ENCODE measurements around the gene NPLOC4.

The NPLOC4 gene

DNA sequence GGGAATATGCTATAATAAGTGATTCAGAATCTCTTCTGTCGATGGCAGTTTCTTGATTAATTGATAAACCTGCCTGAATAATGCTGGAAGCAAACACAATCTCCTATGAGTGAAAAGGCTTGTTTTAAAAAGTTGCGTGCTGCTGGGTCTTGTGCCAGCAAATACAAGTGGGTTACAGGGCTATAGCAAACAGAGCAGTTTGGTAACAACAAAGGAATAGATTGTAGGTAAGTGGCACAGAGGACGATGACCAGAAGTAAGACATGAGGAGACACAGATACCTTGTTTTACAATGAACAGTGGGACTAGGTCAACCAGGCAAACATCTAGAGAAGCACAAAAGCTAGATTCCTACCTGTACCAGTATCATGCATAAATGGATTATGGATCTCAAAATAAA is 61.1 kb downstream of the NPLOC4 start:
- DNase-seq (ENCODE audit: low spot score in 2 of 2) (no peak), ATAC-seq (replicated peaks; ENCODE audit: extremely low read depth, poor library complexity, severe bottlenecking) (no peak)
- H3K27me3 Mint-ChIP-seq: no peaks in the 10 kb centered on the region
- H3K36me3 Mint-ChIP-seq (ENCODE audit: insufficient read depth): peaks cover 9% of the 10 kb centered on the region
- H3K9me3 Mint-ChIP-seq: no peaks in the 10 kb centered on the region
- no peak overlapping the region for H3K4me3 Mint-ChIP-seq
- peaks cover 33% of the 10 kb centered on the region for H3K4me1 Mint-ChIP-seq
- H3K27ac Mint-ChIP-seq (ENCODE audit: low read depth): no peak overlapping the region

DNA sequence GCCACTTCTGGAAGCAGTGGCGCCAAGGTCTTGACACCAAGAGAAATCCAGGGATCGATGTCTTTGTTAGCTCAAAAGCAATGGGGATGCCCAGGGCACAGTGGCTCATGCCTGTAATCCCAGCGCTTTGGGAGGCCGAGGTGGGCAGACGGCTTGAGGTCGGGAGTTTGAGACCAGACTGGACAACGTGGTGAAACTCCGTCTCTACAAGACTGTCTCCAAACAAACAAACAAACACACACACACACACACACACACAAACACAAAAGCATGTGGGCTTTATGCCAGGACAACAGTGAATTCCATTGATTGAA is 62.3 kb downstream of the NPLOC4 start:
- no peaks in the 10 kb centered on the region for H3K27me3 Mint-ChIP-seq
- peaks cover 20% of the 10 kb centered on the region for H3K4me1 Mint-ChIP-seq
- H3K9me3 Mint-ChIP-seq: no peaks in the 10 kb centered on the region
- no peak overlapping the region for H3K4me3 Mint-ChIP-seq
- no peak for ATAC-seq (replicated peaks; ENCODE audit: extremely low read depth, poor library complexity, severe bottlenecking)
- peaks cover 13% of the 10 kb centered on the region for H3K36me3 Mint-ChIP-seq (ENCODE audit: insufficient read depth)
- no peak for DNase-seq (ENCODE audit: low spot score in 2 of 2)
- H3K27ac Mint-ChIP-seq (ENCODE audit: low read depth): no peak overlapping the region

DNA sequence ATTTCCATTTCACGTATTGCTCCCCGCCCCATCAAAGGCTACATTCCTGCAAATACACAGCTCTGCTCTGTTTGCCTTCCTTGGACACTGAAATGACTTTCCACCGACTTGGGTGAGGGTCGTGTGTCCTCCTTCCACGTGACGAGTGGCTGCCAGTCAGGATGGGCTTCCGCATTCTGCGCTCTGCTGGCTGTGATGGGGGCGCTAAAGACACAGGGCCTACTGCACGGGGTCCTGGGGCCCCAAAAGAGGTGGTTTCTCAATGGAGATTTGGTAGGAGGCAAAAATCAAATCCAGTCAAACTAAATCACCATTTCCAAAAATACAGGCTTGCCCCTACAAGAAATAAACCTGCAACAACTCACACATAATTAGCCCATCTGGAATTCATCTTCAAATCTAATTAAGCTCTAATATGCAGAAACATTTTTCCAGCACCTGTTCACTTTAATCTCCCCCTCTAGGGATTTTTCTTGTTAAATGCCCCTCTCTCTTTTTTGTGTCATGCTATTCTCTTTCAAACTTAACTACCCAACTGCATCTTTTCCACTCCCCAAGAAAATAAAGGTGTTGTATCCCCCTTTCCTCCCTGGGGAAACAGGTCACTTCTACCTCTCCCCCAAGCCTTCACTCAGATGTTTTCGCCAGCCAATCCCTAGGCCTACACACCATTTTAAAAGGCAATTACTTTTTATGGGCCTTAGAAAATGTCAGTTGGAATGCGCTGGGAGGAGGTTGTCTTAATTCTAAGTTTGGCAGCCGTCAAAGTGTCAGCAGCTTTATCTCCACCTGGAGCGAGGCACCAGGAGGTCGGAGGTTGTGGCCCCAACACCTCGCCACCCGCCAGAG is 62.9 kb downstream of the NPLOC4 start:
- peaks cover 16% of the 10 kb centered on the region for H3K36me3 Mint-ChIP-seq (ENCODE audit: insufficient read depth)
- no peak for ATAC-seq (replicated peaks; ENCODE audit: extremely low read depth, poor library complexity, severe bottlenecking)
- no peak overlapping the region for H3K4me3 Mint-ChIP-seq
- H3K27ac Mint-ChIP-seq (ENCODE audit: low read depth): no peak overlapping the region
- peaks cover 16% of the 10 kb centered on the region for H3K4me1 Mint-ChIP-seq
- no peak for DNase-seq (ENCODE audit: low spot score in 2 of 2)
- no peaks in the 10 kb centered on the region for H3K9me3 Mint-ChIP-seq
- H3K27me3 Mint-ChIP-seq: no peaks in the 10 kb centered on the region

DNA sequence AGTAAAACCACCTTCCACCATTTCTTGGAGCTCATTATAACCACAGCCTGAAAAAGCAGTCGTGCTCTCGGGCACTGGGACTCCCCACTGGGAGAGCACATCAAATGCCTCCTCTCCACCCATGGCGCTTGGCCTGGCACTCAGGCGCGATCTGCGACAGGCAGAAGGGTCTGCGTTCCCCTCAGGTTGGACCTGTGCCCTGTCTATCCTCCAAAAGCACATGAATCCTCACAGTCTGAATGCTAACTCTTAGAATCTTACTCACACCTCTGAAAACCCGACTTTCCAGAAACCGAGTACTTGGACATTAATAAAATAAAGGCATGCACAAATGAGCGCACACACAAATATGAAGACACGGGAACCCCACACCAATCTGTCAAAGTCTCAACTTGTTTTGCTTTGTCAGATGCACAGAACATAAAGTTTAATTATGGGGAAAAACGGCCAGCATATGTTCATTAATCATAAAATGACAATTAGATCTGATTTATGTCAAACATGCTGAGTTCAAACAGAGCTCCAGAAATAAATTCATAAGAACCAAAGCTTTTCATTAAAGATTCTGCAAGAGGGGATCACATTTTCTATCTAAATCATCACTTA is 64.2 kb downstream of the NPLOC4 start:
- Mint-ChIP-seq H3K27ac (ENCODE audit: low read depth) (no peak overlapping the region), H3K4me3 (no peak overlapping the region), H3K4me1 (peaks cover 7% of the 10 kb centered on the region), H3K36me3 (ENCODE audit: insufficient read depth) (peaks cover 26% of the 10 kb centered on the region), H3K27me3 (no peaks in the 10 kb centered on the region), H3K9me3 (no peaks in the 10 kb centered on the region)
- DNase-seq (ENCODE audit: low spot score in 2 of 2) (no peak), ATAC-seq (replicated peaks; ENCODE audit: extremely low read depth, poor library complexity, severe bottlenecking) (no peak)

DNA sequence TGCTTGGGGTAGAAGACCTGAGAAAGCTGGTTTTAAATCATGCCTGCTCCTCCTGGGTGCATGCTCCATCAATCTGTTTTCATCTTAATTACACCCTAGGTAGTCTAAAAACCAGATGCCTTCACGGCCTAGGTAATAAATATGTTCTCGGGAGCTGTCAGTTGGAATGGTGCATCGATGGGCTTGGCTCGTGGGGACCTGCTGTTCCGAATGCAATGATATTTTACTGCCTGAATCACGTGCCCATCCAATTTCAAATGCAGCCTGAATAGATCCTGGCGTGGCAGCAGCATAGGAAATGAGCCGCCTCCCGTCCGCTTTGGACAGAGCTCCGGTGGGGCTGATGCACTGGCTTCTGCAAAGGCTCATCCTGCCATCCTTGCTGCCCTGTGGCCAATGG is 65.9 kb downstream of the NPLOC4 start:
- H3K9me3 Mint-ChIP-seq: no peaks in the 10 kb centered on the region
- no peaks in the 10 kb centered on the region for H3K27me3 Mint-ChIP-seq
- no peaks in the 10 kb centered on the region for H3K4me1 Mint-ChIP-seq
- H3K27ac Mint-ChIP-seq (ENCODE audit: low read depth): no peak overlapping the region
- no peak for ATAC-seq (replicated peaks; ENCODE audit: extremely low read depth, poor library complexity, severe bottlenecking)
- H3K36me3 Mint-ChIP-seq (ENCODE audit: insufficient read depth): peaks cover 35% of the 10 kb centered on the region
- no peak overlapping the region for H3K4me3 Mint-ChIP-seq
- DNase-seq (ENCODE audit: low spot score in 2 of 2): no peak

DNA sequence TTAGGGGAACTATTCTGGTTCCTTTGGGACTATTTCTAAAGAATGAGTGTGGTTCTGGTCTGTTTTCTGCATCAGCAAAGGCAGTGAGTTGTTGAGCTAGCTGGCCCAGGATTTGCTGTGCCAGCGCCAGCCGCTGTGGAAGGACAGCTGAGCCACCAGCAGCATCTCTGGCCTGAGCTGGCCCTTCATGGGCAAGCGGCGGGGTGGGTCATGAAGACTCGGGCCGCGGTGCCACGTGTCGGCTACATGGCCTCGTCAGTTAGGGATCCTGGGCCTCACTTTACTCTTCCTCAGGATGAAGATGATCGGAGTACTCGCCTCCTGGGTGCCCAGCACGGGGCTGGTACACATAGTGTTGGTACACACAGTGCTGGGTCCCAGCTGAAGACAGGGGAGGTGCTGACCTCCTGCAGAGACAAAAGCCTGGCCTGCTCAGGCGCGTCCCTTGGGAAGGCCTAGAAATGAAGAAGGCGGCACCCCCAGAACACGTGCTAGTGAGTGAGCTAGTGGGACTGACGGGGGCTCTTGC is 66.9 kb downstream of the NPLOC4 start:
- peaks cover 39% of the 10 kb centered on the region for H3K36me3 Mint-ChIP-seq (ENCODE audit: insufficient read depth)
- ATAC-seq (replicated peaks; ENCODE audit: extremely low read depth, poor library complexity, severe bottlenecking): no peak
- H3K4me3 Mint-ChIP-seq: no peak overlapping the region
- no peaks in the 10 kb centered on the region for H3K9me3 Mint-ChIP-seq
- H3K27me3 Mint-ChIP-seq: no peaks in the 10 kb centered on the region
- DNase-seq (ENCODE audit: low spot score in 2 of 2): no peak
- H3K27ac Mint-ChIP-seq (ENCODE audit: low read depth): no peak overlapping the region
- no peaks in the 10 kb centered on the region for H3K4me1 Mint-ChIP-seq

DNA sequence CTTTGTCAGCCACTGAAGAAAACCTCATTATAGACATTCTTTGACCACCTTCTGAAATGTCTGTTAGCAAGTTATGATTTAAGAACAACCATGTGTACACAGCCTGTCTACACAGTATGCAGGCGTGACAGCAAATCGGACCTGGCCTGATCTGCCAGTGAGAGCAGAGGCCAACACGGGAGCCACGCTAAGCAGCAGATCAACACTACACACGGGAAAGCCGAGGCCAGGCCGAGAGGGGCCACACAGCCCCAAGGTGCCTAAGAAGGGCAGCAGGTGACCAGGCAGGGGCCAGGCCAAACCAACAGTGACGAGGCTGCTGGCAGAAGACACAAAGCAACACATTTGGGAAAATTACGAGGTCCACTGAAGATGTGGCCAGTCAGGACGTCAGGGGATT is 68.5 kb downstream of the NPLOC4 start:
- H3K4me1 Mint-ChIP-seq: no peaks in the 10 kb centered on the region
- no peaks in the 10 kb centered on the region for H3K27me3 Mint-ChIP-seq
- no peak overlapping the region for H3K4me3 Mint-ChIP-seq
- H3K36me3 Mint-ChIP-seq (ENCODE audit: insufficient read depth): peaks cover 43% of the 10 kb centered on the region
- H3K27ac Mint-ChIP-seq (ENCODE audit: low read depth): peak overlapping the region; percentile 46
- no peaks in the 10 kb centered on the region for H3K9me3 Mint-ChIP-seq
- no peak for DNase-seq (ENCODE audit: low spot score in 2 of 2)
- no peak for ATAC-seq (replicated peaks; ENCODE audit: extremely low read depth, poor library complexity, severe bottlenecking)

DNA sequence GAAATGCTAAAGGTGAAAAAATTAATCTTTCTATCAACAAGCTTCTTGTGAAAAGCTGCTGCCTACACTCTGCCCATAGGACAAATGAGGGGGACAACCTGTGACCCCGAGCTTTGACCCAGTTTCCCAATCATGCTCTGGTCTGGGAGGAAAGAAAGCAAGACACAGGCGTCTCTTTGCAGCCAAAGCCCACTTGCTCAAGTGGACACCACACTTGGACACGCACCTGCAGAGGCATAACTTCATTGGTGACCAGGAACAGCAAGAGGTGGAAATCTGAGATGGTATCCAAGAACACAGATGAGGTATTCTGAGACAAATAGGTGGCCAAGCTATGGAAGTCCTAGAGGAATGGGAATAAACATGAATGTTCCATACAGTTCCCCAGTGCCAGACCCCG is 69.7 kb downstream of the NPLOC4 start:
- Mint-ChIP-seq H3K4me3 (no peak overlapping the region), H3K27me3 (no peaks in the 10 kb centered on the region), H3K36me3 (ENCODE audit: insufficient read depth) (peaks cover 47% of the 10 kb centered on the region), H3K4me1 (no peaks in the 10 kb centered on the region), H3K9me3 (no peaks in the 10 kb centered on the region), H3K27ac (ENCODE audit: low read depth) (no peak overlapping the region)
- no peak for ATAC-seq (replicated peaks; ENCODE audit: extremely low read depth, poor library complexity, severe bottlenecking)
- no peak for DNase-seq (ENCODE audit: low spot score in 2 of 2)

DNA sequence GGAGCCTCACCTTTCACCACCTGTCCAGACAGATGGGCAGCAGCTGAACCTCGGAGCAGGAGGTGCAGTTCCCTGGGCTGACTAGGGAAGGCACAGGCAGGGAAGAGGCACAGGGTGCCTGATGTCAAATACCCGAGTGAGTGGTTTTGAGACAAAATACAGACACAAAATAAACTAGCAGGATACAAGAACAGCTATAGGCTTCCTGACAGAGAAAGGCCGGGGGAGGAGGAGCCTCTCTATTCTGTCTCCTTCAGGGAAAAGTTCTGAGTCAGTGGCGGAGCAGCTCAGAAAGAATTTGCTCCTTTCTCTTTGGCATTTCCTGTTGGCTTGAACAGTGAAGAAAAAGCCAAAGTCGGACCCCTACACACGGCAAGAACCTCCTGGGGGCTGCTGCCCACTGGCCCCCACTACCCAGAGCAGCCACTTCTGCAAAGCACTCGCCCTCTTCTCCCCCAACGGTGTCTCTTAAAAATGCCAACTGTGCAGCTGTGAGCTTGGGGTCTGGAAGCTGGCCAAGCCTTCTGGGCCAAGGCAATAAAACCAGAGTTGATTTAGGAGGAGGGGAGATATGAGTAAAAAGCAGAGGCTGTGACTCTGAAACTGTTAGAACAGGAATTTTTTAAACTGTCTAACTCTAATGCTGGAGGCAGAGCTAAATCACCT is 70.3 kb downstream of the NPLOC4 start:
- no peak for ATAC-seq (replicated peaks; ENCODE audit: extremely low read depth, poor library complexity, severe bottlenecking)
- Mint-ChIP-seq H3K9me3 (no peaks in the 10 kb centered on the region), H3K4me3 (no peak overlapping the region), H3K36me3 (ENCODE audit: insufficient read depth) (peaks cover 50% of the 10 kb centered on the region), H3K27ac (ENCODE audit: low read depth) (peak overlapping the region; percentile 62), H3K27me3 (no peaks in the 10 kb centered on the region), H3K4me1 (no peaks in the 10 kb centered on the region)
- DNase-seq (ENCODE audit: low spot score in 2 of 2): no peak

DNA sequence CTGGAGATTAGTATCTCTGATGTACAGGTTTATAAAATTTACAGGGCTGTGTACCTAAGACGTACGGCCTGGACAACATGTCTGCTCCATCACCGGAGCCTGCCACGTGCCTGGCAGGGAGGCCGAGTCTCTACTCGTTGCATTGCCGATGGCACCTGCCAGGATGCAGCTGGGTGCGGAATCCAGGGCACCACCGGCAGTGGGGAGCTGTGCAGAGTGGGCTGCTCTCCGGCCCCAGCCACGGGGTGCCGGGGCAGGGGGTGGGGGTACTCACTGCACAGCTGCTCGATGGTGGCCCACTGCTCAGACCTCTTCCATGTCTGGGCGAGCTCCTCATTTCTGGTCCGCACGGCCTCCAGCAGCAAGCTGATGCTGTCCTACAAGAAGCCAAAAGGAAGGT is 71.7 kb downstream of the NPLOC4 start:
- DNase-seq (ENCODE audit: low spot score in 2 of 2) (no peak), ATAC-seq (replicated peaks; ENCODE audit: extremely low read depth, poor library complexity, severe bottlenecking) (no peak)
- Mint-ChIP-seq H3K4me1 (no peaks in the 10 kb centered on the region), H3K27me3 (no peaks in the 10 kb centered on the region), H3K4me3 (no peak overlapping the region), H3K9me3 (no peaks in the 10 kb centered on the region), H3K36me3 (ENCODE audit: insufficient read depth) (peaks cover 51% of the 10 kb centered on the region), H3K27ac (ENCODE audit: low read depth) (no peak overlapping the region)

DNA sequence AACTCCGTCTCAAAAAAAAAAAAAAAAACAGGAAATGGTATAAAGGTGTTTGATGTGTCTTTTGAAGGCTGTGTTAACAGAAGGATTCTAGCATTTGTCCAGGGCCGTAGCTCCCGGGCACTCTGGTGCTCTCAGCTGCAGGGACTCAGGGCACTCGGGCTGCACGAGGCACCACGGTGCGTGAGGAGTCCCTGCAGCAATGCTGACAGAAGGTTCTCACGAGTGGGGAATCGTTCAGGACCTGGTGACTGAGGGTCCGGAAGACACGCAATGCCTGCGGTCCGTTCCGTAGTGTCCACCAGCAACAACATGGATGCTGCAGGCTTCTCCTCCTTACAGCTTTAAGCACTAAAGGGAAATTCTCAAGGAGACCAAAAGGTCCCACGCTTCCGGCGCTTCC is 72.1 kb downstream of the NPLOC4 start:
- H3K4me3 Mint-ChIP-seq: no peak overlapping the region
- no peaks in the 10 kb centered on the region for H3K27me3 Mint-ChIP-seq
- no peak for DNase-seq (ENCODE audit: low spot score in 2 of 2)
- H3K27ac Mint-ChIP-seq (ENCODE audit: low read depth): no peak overlapping the region
- H3K36me3 Mint-ChIP-seq (ENCODE audit: insufficient read depth): peaks cover 52% of the 10 kb centered on the region
- H3K9me3 Mint-ChIP-seq: no peaks in the 10 kb centered on the region
- H3K4me1 Mint-ChIP-seq: no peaks in the 10 kb centered on the region
- no peak for ATAC-seq (replicated peaks; ENCODE audit: extremely low read depth, poor library complexity, severe bottlenecking)

DNA sequence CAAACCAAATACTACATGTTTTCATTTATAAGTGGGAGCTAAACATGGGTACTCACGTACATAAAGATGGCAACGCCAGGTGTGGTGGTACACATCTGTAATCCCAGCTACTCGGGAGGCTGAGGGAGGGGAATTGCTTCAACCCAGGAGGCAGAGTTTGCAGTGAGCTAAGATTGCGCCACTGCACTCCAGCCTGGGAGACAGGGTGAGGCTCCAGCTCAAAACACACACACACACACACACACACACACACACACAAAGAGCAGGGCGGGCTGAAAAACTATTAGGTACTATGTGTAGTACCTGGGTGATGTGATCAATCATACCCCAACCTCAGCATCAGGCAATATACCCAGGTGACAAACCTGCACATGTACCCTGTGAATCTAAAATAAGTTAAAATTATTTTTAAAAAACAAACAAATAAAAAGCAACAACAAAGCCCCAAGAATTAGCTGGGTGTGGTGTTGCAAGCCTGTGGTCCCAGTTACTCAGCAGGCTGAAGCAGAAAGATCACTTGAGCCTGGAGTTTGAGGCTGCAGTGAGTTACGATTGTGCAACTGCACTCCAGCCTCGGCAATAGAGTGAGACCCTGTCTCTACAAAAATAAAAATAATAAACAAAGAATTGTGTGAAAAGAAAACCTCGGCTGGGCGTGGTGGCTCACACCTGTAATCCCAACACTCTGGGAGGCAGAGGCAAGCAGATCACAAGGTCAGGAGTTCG is 72.9 kb downstream of the NPLOC4 start:
- H3K27me3 Mint-ChIP-seq: no peaks in the 10 kb centered on the region
- ATAC-seq (replicated peaks; ENCODE audit: extremely low read depth, poor library complexity, severe bottlenecking) (no peak), DNase-seq (ENCODE audit: low spot score in 2 of 2) (no peak)
- H3K4me3 Mint-ChIP-seq: no peak overlapping the region
- H3K4me1 Mint-ChIP-seq: no peaks in the 10 kb centered on the region
- H3K9me3 Mint-ChIP-seq: no peaks in the 10 kb centered on the region
- peaks cover 48% of the 10 kb centered on the region for H3K36me3 Mint-ChIP-seq (ENCODE audit: insufficient read depth)
- no peak overlapping the region for H3K27ac Mint-ChIP-seq (ENCODE audit: low read depth)

Data from central memory CD8-positive, alpha-beta T cell (primary cell).